Fibroblast of mammary gland (primary cell): ENCODE data around the gene DAB2IP.

Source experiments
- DNase-seq: peaks from one replicate; pipeline ENCODE4 v3.0.0-alpha.2; 2010; ENCODE audit warnings: low read depth
- H3K4me3 ChIP-seq: 2 replicates; pipeline ENCODE4 v1.5.1; 2011; ENCODE audit warnings: low read depth, mild to moderate bottlenecking, low read length, moderate library complexity; ENCODE audit not compliant: control insufficient read depth
- TF ChIP-seq, protein P1 (sequence below): conservative IDR thresholded peaks from 2 replicates; pipeline ENCODE4 v1.5.1; 2011; ENCODE audit warnings: low read depth, low read length, inconsistent platforms; ENCODE audit not compliant: control insufficient read depth, insufficient read depth

Gene DAB2IP

DNA sequence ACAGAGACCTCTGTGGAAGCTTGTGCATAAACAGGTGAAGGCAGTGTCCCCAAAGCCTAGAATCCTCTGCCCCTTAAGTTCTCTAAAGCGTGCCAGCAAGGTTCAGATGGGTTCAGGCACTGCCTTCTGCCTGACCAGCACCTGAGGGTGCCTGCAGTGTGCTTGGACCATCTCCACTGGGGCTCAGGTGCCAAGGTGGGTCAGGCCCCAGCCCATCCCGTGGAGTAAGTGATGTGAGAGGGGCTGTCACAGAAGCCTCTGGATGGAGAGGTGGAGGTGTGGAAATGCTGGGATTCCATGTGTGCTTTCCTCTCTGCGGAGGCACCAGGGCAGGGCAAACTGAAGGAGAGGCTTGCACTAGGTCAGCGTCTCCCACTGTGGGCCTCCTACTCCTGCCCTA, 118.5 kb downstream of the DAB2IP start:
- H3K4me3 ChIP-seq = no peak overlapping the region
- TF ChIP-seq, protein P1, sequence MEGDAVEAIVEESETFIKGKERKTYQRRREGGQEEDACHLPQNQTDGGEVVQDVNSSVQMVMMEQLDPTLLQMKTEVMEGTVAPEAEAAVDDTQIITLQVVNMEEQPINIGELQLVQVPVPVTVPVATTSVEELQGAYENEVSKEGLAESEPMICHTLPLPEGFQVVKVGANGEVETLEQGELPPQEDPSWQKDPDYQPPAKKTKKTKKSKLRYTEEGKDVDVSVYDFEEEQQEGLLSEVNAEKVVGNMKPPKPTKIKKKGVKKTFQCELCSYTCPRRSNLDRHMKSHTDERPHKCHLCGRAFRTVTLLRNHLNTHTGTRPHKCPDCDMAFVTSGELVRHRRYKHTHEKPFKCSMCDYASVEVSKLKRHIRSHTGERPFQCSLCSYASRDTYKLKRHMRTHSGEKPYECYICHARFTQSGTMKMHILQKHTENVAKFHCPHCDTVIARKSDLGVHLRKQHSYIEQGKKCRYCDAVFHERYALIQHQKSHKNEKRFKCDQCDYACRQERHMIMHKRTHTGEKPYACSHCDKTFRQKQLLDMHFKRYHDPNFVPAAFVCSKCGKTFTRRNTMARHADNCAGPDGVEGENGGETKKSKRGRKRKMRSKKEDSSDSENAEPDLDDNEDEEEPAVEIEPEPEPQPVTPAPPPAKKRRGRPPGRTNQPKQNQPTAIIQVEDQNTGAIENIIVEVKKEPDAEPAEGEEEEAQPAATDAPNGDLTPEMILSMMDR = no peak
- DNase-seq = no peak

- TF ChIP-seq, protein P1 = no peak
- DNase-seq = peak; percentile 73
- no peak overlapping the region for H3K4me3 ChIP-seq
Measured at GRCh38 chr9:121770415-121771273, 119.2 kb downstream of the DAB2IP start.

GRCh38 chr9:121771418-121771817, 120.0 kb downstream of the DAB2IP start:
- TF ChIP-seq, protein P1 = no peak
- no peak overlapping the region for H3K4me3 ChIP-seq
- no peak for DNase-seq

- TF ChIP-seq, protein P1 = no peak
- no peak overlapping the region for H3K4me3 ChIP-seq
- DNase-seq = no peak
Measured at GRCh38 chr9:121771851-121772599, 120.6 kb downstream of the DAB2IP start.

- H3K4me3 ChIP-seq = no peak overlapping the region
- TF ChIP-seq, protein P1 = no peak
- no peak for DNase-seq
Measured at GRCh38 chr9:121772600-121773285, 121.3 kb downstream of the DAB2IP start.

DNA sequence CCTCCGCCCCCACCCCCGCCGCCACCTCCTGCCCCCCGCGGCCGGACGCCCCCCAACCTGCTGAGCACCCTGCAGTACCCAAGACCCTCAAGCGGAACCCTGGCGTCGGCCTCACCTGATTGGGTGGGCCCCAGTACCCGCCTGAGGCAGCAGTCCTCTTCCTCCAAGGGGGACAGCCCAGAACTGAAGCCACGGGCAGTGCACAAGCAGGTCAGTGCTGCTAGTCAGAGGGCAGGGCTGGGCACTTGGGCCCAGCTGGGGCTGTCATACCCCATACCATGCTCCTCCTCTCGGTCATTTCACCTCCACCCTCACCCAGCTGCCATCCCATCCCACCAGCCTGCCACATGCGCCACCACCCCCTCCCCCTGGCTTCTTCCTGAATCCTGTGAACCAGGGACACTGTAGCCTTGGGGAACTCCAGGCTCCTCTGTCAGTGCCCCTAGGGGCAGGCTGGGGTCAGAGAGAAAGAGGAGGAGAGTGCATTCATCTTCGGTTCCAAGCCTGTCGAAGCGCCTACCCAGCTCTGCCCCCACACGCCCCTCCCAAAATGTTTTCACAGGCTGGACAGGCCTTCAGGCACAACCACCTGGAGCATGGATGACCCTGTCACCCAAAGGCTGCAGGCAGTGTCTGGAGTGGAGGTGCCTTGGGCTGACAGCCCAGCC, 122.0 kb downstream of the DAB2IP start:
- TF ChIP-seq, protein P1 = no peak
- DNase-seq = no peak
- no peak overlapping the region for H3K4me3 ChIP-seq
